Measurements from ENCODE around the gene ZSCAN31. TPM values are rescaled to one million over a fixed set of nuclear protein-coding genes. Genes with fewer than 3 reads are reported as not detected.
"Not testable (repeated sequence)": the region's sequence is repeated elsewhere in the genome, so short reads cannot be mapped to it uniquely, and the experiment has no call there.

The ZSCAN31 gene
- total RNA-seq, 4 donors from 2014 or later, result 3.5 to 63.8 (median 31.5) TPM

DNA sequence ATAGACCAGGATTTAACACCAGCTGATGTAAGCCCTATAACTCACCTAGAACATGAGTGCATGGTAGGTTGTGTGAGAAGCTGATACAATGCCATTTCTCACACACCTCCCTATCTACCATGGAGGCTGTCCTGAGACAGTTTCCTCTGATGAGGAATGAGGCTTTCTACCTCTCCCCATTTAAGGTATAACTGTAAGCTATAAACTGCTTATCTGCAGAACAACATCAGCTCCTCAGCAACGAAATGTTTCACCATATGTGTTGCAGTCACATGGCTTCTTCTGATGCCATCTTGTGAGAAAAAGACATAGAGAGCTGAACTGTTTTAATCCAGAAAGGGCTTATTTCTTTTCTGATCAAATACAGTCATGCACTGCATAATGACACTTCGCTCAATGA, 34.5 kb upstream of the ZSCAN31 start:
- intact Hi-C loops (cut with DNase I; ENCODE audit: low total_unique reads), result no loop called here
- TF ChIP-seq, protein P1, sequence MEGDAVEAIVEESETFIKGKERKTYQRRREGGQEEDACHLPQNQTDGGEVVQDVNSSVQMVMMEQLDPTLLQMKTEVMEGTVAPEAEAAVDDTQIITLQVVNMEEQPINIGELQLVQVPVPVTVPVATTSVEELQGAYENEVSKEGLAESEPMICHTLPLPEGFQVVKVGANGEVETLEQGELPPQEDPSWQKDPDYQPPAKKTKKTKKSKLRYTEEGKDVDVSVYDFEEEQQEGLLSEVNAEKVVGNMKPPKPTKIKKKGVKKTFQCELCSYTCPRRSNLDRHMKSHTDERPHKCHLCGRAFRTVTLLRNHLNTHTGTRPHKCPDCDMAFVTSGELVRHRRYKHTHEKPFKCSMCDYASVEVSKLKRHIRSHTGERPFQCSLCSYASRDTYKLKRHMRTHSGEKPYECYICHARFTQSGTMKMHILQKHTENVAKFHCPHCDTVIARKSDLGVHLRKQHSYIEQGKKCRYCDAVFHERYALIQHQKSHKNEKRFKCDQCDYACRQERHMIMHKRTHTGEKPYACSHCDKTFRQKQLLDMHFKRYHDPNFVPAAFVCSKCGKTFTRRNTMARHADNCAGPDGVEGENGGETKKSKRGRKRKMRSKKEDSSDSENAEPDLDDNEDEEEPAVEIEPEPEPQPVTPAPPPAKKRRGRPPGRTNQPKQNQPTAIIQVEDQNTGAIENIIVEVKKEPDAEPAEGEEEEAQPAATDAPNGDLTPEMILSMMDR (IDR thresholded peaks at IDR 0.05), result no peak
- no peak for TF ChIP-seq POLR2A (IDR thresholded peaks at IDR 0.05)
- no peaks in the 10 kb centered on the region for H3K27me3 ChIP-seq
- H3K9me3 ChIP-seq, result no peaks in the 10 kb centered on the region
- no peak overlapping the region for H3K4me3 ChIP-seq
- no peaks in the 10 kb centered on the region for H3K36me3 ChIP-seq
- H3K27ac ChIP-seq, result no peak overlapping the region
- DNase-seq, result no peak
- no peaks in the 10 kb centered on the region for H3K4me1 ChIP-seq

GRCh38 chr6:28369463-28369862, 33.5 kb upstream of the ZSCAN31 start:
- Histone ChIP-seq H3K4me3 (no peak overlapping the region), H3K9me3 (no peaks in the 10 kb centered on the region), H3K27me3 (no peaks in the 10 kb centered on the region), H3K27ac (no peak overlapping the region), H3K4me1 (no peaks in the 10 kb centered on the region), H3K36me3 (no peaks in the 10 kb centered on the region)
- intact Hi-C loops (cut with DNase I; ENCODE audit: low total_unique reads), result no loop called here
- DNase-seq, result no peak
- TF ChIP-seq, protein P1 (IDR thresholded peaks at IDR 0.05), result no peak
- no peak for TF ChIP-seq POLR2A (IDR thresholded peaks at IDR 0.05)

DNA sequence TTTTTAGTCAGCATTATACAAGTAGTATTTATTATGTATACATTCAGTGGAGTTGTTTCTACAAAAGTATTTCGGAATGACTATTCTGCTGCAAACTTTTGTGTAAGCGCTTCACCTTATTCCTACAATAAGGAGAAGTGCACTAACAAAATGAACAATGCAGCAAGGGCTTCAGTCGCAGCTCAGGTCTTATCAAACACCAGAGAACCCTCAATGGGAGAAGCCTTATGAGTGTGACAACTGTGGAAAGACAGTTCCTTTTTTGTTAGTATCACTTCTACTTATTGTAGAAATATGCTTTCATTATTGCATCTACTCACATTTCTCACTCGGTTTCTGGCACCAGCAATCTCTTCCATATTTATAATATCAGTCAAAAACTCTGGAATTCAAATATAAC, 32.6 kb upstream of the ZSCAN31 start:
- no peak overlapping the region for H3K4me3 ChIP-seq
- no peaks in the 10 kb centered on the region for H3K36me3 ChIP-seq
- no peaks in the 10 kb centered on the region for H3K27me3 ChIP-seq
- DNase-seq, result no peak
- H3K9me3 ChIP-seq, result no peaks in the 10 kb centered on the region
- H3K27ac ChIP-seq, result no peak overlapping the region
- no peaks in the 10 kb centered on the region for H3K4me1 ChIP-seq
- intact Hi-C loops (cut with DNase I; ENCODE audit: low total_unique reads), result no loop called here
- TF ChIP-seq, protein P1 (IDR thresholded peaks at IDR 0.05), result no peak
- no peak for TF ChIP-seq POLR2A (IDR thresholded peaks at IDR 0.05)

DNA sequence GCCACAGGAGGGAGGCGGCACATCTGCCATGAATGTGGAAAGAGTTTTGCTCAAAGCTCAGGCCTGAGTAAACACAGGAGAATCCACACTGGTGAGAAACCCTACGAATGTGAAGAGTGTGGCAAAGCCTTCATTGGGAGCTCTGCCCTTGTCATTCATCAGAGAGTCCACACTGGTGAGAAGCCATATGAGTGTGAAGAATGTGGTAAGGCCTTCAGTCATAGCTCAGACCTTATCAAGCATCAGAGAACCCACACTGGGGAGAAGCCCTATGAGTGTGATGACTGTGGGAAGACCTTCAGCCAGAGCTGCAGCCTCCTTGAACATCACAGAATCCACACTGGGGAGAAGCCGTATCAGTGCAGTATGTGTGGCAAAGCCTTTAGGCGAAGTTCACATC, 29.6 kb upstream of the ZSCAN31 start:
- H3K27me3 ChIP-seq; H3K27ac ChIP-seq; DNase-seq; intact Hi-C loops (cut with DNase I; ENCODE audit: low total_unique reads); H3K9me3 ChIP-seq; H3K4me1 ChIP-seq; H3K4me3 ChIP-seq; H3K36me3 ChIP-seq: not testable (repeated sequence)

GRCh38 chr6:28360961-28361360, 25.0 kb upstream of the ZSCAN31 start:
- no peak overlapping the region for H3K4me3 ChIP-seq
- TF ChIP-seq POLR2A (IDR thresholded peaks at IDR 0.05), result no peak
- TF ChIP-seq, protein P1 (IDR thresholded peaks at IDR 0.05), result no peak
- no peaks in the 10 kb centered on the region for H3K9me3 ChIP-seq
- H3K36me3 ChIP-seq, result no peaks in the 10 kb centered on the region
- H3K27ac ChIP-seq, result no peak overlapping the region
- DNase-seq, result no peak
- H3K27me3 ChIP-seq, result no peaks in the 10 kb centered on the region
- H3K4me1 ChIP-seq, result no peaks in the 10 kb centered on the region
- intact Hi-C loops (cut with DNase I; ENCODE audit: low total_unique reads), result no loop called here

GRCh38 chr6:28359562-28359961, 23.6 kb upstream of the ZSCAN31 start:
- H3K9me3 ChIP-seq, H3K27me3 ChIP-seq, H3K4me1 ChIP-seq, H3K27ac ChIP-seq, DNase-seq, H3K4me3 ChIP-seq, H3K36me3 ChIP-seq: not testable (repeated sequence)
- intact Hi-C loops (cut with DNase I; ENCODE audit: low total_unique reads), result loop anchor here (10.0 kb wide), 1 partner anchor 225 kb away; no protein-coding TSS in a partner anchor

All from uterus (tissue), 4 donors.